Measurements from ENCODE around the gene ALOX12. TPM values are rescaled to one million over a fixed set of nuclear protein-coding genes. Genes with fewer than 3 reads are reported as not detected.

The ALOX12 gene
- total RNA-seq, 2 donors from 2014 or later: not detected

DNA sequence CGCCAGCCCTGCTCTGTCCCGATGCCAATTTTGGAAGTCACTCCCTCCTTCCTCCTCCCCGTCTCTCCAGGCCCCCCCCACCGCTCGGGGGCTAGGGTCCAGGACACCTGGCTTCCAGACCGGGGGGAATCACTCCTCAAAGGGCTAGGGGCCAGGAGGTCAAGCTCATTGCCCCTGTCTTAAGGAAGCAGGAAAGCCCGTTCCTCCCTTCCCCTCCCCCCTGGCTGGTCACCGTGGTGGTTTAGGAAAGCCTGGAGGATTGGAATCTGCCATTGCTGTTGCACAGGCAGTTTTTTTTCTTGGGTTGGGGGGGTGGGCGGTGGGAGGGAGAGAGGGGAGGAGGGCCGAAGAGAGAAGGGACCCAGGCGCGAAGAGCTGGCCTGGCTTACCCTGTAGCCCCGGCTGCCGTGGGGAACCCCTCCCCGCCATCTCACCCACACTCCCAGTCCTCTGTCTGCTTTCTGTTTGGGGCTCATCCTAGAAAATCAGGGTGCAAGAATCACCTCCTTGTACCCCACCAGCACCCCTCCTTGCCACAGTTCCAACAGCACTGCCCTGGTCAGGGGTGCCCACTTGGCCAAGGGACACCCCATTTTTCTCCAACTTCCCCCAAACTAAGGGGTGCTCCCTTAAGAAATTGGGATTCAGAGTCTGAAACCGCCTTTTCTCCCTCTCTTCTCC is 24.1 kb downstream of the ALOX12 start:
- peaks cover 75% of the 10 kb centered on the region for H3K4me1 Mint-ChIP-seq (ENCODE audit: low read depth)
- DNase-seq (no peak), ATAC-seq (replicated peaks in 1 of 2) (no peak)
- H3K9me3 Mint-ChIP-seq: no peaks in the 10 kb centered on the region
- H3K27ac Mint-ChIP-seq: no peak overlapping the region
- H3K4me3 Mint-ChIP-seq: no peak overlapping the region
- H3K36me3 Mint-ChIP-seq (ENCODE audit: insufficient read depth in 2 of 2): peaks cover 0 to 5% of the 10 kb centered on the region in 2 donors
- no peaks in the 10 kb centered on the region for H3K27me3 Mint-ChIP-seq (ENCODE audit: low read depth)

DNA sequence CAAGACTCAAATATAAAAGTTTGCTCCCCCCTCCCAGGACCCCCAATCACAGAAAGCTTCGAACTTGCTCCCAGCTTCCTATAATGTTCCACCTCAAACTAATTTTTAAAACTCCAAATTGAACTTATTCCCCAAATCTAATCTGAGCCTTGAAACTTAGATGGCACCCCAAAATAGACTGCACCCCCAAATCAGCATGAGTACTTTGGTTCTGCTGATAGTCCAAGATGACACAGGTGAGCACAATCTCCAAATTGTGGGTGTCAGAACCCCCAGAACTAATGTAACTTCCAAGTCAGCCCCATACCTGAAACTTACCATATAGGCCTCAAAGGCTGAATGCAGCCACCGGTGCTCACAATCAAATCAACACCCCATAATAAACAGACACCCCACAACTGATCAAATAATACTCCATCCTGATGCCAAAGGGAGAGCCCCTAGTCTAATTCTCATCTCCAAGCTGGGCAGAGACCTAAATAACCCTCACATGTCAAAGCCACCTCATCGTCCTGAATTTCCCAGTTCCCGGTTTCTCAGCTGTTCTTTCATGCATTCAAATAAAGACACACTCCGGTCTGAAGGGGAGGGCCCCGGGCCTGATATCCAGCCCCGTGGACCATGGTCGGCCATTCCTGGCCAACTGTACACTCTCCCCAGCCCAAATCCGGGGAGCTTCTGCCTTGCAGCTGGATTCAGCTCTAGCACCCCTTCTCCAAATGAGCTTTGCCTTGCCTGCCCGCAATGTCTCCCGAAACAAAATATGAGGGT is 25.2 kb downstream of the ALOX12 start:
- Mint-ChIP-seq H3K27ac (peak overlapping the region; percentile 5), H3K9me3 (no peaks in the 10 kb centered on the region), H3K27me3 (ENCODE audit: low read depth) (no peaks in the 10 kb centered on the region), H3K36me3 (ENCODE audit: insufficient read depth in 2 of 2) (peaks cover 0 to 5% of the 10 kb centered on the region in 2 donors), H3K4me1 (ENCODE audit: low read depth) (peaks cover 67% of the 10 kb centered on the region), H3K4me3 (peak overlapping the region; percentile 76 to 83)
- no peak for DNase-seq
- ATAC-seq (replicated peaks in 1 of 2): no peak

DNA sequence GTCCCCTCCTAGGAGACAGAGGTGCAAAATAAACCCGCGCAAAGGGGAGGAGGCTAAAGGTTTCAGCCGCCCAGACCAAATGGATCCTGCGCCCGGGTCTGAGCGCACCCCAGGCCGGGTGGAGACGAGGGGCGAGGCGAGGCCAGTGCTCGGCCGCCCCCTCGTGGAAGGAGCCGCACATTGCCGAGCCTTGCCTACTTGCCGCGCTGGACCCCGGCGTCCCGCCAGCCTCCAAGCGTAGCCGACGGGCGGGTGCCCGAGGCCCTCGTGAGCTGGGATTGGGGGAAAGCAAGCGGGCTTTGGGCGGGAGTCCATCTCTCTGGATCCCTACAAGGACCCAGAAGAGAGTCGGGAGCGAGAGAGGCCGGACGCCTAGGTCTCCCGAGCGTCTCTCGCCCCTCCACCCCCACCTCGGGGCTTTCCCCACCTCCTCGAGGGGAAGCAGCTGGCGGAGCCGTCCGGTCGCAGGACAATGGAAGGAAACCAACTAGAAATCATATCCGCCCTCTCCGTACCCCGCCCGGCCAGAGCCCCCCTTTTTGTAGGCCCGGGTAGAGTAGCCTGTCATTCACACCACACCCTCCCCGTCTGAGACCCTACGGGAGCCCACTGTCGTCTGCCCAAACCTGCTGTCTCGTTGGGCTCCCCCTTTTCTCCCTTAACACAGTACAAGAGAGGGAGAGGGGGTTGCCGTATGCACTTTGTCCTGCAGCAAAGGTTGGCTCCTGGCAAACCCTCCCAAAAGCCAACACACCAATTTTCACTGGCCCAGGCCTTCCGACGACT is 26.3 kb downstream of the ALOX12 start:
- Mint-ChIP-seq H3K36me3 (ENCODE audit: insufficient read depth in 2 of 2) (peaks cover 0 to 3% of the 10 kb centered on the region in 2 donors), H3K27ac (no peak overlapping the region), H3K4me1 (ENCODE audit: low read depth) (peaks cover 56% of the 10 kb centered on the region), H3K4me3 (peak overlapping the region; percentile 76 to 83), H3K27me3 (ENCODE audit: low read depth) (no peaks in the 10 kb centered on the region), H3K9me3 (no peaks in the 10 kb centered on the region)
- ATAC-seq (replicated peaks in 1 of 2) (peak; percentile 76), DNase-seq (peak; percentile 87 to 93)

- Mint-ChIP-seq H3K4me3 (peak within 1 kb of the TSS; percentile 76 to 83), H3K27ac (peak within 1 kb of the TSS; percentile 55), H3K36me3 (ENCODE audit: insufficient read depth in 2 of 2) (no peaks in the 10 kb centered on the region), H3K27me3 (ENCODE audit: low read depth) (no peaks in the 10 kb centered on the region), H3K4me1 (ENCODE audit: low read depth) (peaks cover 48% of the 10 kb centered on the region), H3K9me3 (no peaks in the 10 kb centered on the region)
- DNase-seq (no peak), ATAC-seq (replicated peaks in 1 of 2) (no peak)
Observed at GRCh38 chr17:7022781-7023571, 27.1 kb downstream of the ALOX12 start, which contains the start of gene BCL6B. BCL6B (plus strand) TSS chr17:7023050; CDS start chr17:7023672, 622 bp downstream.

- peaks cover 42% of the 10 kb centered on the region for H3K4me1 Mint-ChIP-seq (ENCODE audit: low read depth)
- no peaks in the 10 kb centered on the region for H3K9me3 Mint-ChIP-seq
- H3K27me3 Mint-ChIP-seq (ENCODE audit: low read depth): no peaks in the 10 kb centered on the region
- H3K27ac Mint-ChIP-seq: peak overlapping the region; percentile 55
- ATAC-seq (replicated peaks in 1 of 2) (peak; percentile 79 to 81), DNase-seq (peak; percentile 97)
- peak overlapping the region; percentile 76 to 83 for H3K4me3 Mint-ChIP-seq
- H3K36me3 Mint-ChIP-seq (ENCODE audit: insufficient read depth in 2 of 2): no peaks in the 10 kb centered on the region
Observed at GRCh38 chr17:7023576-7024401, 27.9 kb downstream of the ALOX12 start.

- peaks cover 42% of the 10 kb centered on the region for H3K4me1 Mint-ChIP-seq (ENCODE audit: low read depth)
- H3K27ac Mint-ChIP-seq: no peak overlapping the region
- H3K27me3 Mint-ChIP-seq (ENCODE audit: low read depth): no peaks in the 10 kb centered on the region
- H3K9me3 Mint-ChIP-seq: peaks cover 0 to 4% of the 10 kb centered on the region in 2 donors
- no peak overlapping the region for H3K4me3 Mint-ChIP-seq
- H3K36me3 Mint-ChIP-seq (ENCODE audit: insufficient read depth in 2 of 2): no peaks in the 10 kb centered on the region
- DNase-seq (no peak), ATAC-seq (replicated peaks in 1 of 2) (no peak)
Observed at GRCh38 chr17:7024402-7024785, 28.5 kb downstream of the ALOX12 start.

- Mint-ChIP-seq H3K9me3 (peaks cover 3 to 4% of the 10 kb centered on the region in 2 donors), H3K4me1 (ENCODE audit: low read depth) (peaks cover 48% of the 10 kb centered on the region), H3K4me3 (no peak overlapping the region), H3K36me3 (ENCODE audit: insufficient read depth in 2 of 2) (no peaks in the 10 kb centered on the region), H3K27me3 (ENCODE audit: low read depth) (no peaks in the 10 kb centered on the region), H3K27ac (no peak overlapping the region)
- ATAC-seq (replicated peaks in 1 of 2) (no peak), DNase-seq (no peak)
Observed at GRCh38 chr17:7025245-7025644, 29.4 kb downstream of the ALOX12 start.

GRCh38 chr17:7026471-7027115 is 30.7 kb downstream of the ALOX12 start:
- Mint-ChIP-seq H3K9me3 (peaks cover 3 to 4% of the 10 kb centered on the region in 2 donors), H3K27ac (no peak overlapping the region), H3K27me3 (ENCODE audit: low read depth) (no peaks in the 10 kb centered on the region), H3K4me3 (no peak overlapping the region), H3K4me1 (ENCODE audit: low read depth) (peaks cover 54% of the 10 kb centered on the region), H3K36me3 (ENCODE audit: insufficient read depth in 2 of 2) (no peaks in the 10 kb centered on the region)
- ATAC-seq (replicated peaks in 1 of 2) (no peak), DNase-seq (no peak)

- no peak overlapping the region for H3K4me3 Mint-ChIP-seq
- no peaks in the 10 kb centered on the region for H3K27me3 Mint-ChIP-seq (ENCODE audit: low read depth)
- ATAC-seq (replicated peaks in 1 of 2) (no peak), DNase-seq (no peak)
- no peaks in the 10 kb centered on the region for H3K36me3 Mint-ChIP-seq (ENCODE audit: insufficient read depth in 2 of 2)
- peaks cover 3 to 4% of the 10 kb centered on the region in 2 donors for H3K9me3 Mint-ChIP-seq
- no peak overlapping the region for H3K27ac Mint-ChIP-seq
- H3K4me1 Mint-ChIP-seq (ENCODE audit: low read depth): peaks cover 54% of the 10 kb centered on the region
Observed at GRCh38 chr17:7027335-7027734, 31.5 kb downstream of the ALOX12 start.

DNA sequence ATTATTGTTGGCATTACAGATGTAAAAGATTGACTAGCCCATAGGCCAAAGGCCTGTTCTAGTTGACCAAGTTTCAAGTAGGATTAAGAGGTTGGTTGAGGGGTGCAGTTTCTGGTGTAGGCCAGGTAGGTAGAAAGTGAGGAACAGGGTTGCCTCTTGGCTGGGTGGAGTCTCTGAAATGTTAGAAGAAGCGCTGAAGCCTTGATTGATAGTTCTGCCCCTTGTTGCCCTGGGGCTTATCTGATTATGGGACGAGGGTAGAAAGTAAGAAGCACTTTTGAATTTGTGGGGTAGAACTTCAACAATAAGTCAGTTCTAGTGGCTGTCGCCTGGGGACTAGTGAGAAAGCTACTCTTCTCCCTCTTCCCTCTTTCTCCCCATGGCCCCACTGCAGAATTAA is 33.2 kb downstream of the ALOX12 start:
- peaks cover 52% of the 10 kb centered on the region for H3K4me1 Mint-ChIP-seq (ENCODE audit: low read depth)
- no peaks in the 10 kb centered on the region for H3K27me3 Mint-ChIP-seq (ENCODE audit: low read depth)
- H3K9me3 Mint-ChIP-seq: peaks cover 3 to 4% of the 10 kb centered on the region in 2 donors
- no peak for ATAC-seq (replicated peaks in 1 of 2)
- peak overlapping the region in 1 of 2 donors; percentile 4 for H3K4me3 Mint-ChIP-seq
- H3K36me3 Mint-ChIP-seq (ENCODE audit: insufficient read depth in 2 of 2): peaks cover 0 to 3% of the 10 kb centered on the region in 2 donors
- no peak for DNase-seq
- no peak overlapping the region for H3K27ac Mint-ChIP-seq

- ATAC-seq (replicated peaks in 1 of 2): peak; percentile 54 to 70
Observed at GRCh38 chr17:7029659-7030058, 33.8 kb downstream of the ALOX12 start.

More at GRCh38 chr17:7029659-7030058, 33.8 kb downstream of the ALOX12 start:
- peak; percentile 33 to 55 for DNase-seq
- Mint-ChIP-seq H3K27ac (peak overlapping the region; percentile 42), H3K4me3 (peak overlapping the region; percentile 71 to 72), H3K4me1 (ENCODE audit: low read depth) (peaks cover 51% of the 10 kb centered on the region), H3K9me3 (peaks cover 3 to 4% of the 10 kb centered on the region in 2 donors), H3K36me3 (ENCODE audit: insufficient read depth in 2 of 2) (peaks cover 0 to 3% of the 10 kb centered on the region in 2 donors), H3K27me3 (ENCODE audit: low read depth) (no peaks in the 10 kb centered on the region)

Measured in activated T-cell treated with anti-CD3 and anti-CD28 coated beads, Interleukin-2, amount 50 U/mL, for 72 hours (primary cell).